ENCODE measurements around the gene SIRPB1.
"Not testable (repeated sequence)": the region's sequence is repeated elsewhere in the genome, so short reads cannot be mapped to it uniquely, and the experiment has no call there.

The SIRPB1 gene

DNA sequence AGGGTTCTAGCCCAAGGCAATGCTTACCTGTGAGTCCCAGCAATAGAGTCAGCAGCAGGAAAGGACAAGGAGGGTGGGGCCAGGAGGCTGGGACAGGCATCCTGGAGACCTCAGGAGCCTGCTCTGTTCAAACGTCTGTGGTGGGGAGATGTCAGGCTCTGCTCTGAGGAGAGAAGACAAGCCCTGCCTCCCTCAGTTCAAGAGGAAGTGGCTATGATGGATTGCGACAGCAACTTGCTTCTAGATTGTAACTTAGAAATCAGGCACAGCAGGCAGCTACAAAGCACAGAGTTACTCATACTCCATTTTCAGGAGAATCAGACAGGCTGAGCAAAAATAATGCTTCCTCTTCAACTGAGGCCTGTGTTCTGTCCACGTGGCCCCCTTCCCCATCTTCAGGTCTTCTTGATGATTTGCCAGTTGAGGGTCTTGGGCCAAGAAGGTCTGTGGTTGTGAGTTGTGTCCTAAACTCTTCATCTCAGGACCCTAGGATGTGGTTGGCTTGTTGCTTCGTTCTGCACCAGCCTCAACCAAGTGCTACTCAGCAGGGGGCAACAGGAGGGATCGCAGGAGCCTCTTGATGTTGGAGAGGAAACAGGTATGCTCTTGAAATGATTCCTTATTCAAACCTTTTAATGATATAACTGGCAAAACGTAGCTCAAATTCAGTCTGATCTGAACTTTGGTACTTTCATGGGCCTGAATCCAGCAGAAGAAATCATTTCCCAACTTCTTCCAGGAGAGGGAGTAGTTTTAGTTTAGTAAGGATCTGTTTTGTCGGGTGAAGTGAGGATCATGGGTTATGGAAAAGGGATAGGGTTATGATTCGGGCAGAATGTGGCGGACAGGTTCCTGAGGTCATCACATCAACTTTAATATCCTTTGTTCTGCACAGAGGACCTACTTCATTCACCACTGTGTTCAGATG, 31.0 kb downstream of the SIRPB1 start:
- DNase-seq, result no peak

DNA sequence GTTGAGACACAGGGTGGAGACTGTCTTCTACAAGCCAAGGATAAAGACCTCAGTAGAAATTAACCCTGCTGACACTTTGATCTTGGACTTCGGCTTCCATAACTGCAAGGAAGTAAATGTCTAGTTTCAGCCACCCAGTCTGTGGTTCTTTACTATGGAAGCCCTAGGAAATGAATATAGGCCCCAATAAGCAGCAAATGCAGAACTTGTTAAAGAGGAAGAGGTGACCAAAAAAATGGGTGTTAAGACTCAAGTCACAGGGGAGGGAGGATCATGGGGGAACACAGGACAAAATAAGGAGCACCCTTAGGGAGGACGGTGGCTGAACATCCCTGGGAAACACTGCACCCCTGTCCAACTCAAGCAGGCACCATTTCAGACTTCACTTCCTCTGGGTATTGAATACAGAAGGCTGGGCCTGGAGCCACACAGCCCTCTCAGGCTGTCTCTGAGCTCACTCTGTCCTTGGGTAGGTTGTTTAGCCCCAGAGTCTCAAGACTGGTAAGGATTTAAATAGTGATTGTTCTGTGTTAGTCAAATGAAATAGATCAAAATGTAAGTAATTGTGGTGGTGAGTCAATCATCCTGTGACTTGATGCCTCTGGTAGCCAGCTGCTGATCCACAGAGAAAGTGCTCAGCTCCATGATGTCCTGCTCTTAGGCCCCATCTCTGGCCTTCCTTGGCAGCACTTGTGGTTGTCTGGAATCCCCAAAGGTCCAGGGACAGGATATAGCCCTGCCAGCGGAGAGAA, 31.9 kb downstream of the SIRPB1 start:
- DNase-seq, result no peak

GRCh38 chr20:1579488-1579887, 40.3 kb downstream of the SIRPB1 start:
- no peak for DNase-seq

- DNase-seq, result no peak
Measured at GRCh38 chr20:1577906-1578305, 41.9 kb downstream of the SIRPB1 start.

GRCh38 chr20:1577313-1577712, 42.5 kb downstream of the SIRPB1 start:
- not testable (repeated sequence) for DNase-seq

- no peak for DNase-seq
Measured at GRCh38 chr20:1576641-1577040, 43.2 kb downstream of the SIRPB1 start.

DNA sequence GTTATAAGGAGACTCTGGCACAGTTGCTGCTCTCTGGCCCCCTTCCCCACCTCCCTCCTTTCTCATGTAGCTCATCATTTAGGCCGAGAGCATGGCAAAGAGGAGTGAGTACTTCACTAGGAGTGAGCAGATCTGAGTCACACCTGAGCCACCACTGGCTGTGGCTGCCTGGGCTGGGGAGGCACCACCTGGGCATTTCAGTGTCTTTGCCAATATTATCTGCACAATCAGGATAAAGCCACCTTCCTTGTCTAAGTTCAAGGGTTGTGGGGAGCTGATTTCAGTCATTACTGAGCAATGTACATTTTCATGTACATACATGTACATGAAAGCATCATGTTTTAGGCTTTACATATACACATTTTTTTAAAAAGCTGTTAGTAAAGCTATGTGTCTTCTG, 43.8 kb downstream of the SIRPB1 start:
- not testable (repeated sequence) for DNase-seq

DNA sequence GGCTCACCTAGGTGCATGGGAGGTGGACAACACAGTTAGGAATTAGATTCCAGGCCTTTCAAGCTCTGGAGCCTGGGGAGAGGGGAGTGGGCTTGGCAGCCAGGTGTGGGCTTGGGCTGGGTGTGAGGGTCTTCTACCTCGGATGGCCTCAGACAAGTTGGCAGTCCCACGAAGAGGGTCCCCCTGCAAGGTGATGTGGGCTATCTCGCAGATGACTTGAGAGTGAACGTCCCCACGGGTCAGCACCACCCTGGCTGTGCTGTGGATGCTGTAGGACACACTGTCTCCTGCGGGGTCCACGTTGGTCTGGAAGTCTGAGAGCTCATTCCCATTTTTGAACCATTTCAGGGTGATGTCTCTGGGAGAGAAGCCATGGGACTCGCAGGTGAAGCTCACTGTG, 48.2 kb downstream of the SIRPB1 start:
- DNase-seq, result not testable (repeated sequence)
